Measurements from ENCODE around the gene NIN.
A peak's percentile ranks its signal among the peaks of the same experiment; 100 is the strongest.
"Not testable (repeated sequence)": the region's sequence is repeated elsewhere in the genome, so short reads cannot be mapped to it uniquely, and the experiment has no call there.

The NIN gene

DNA sequence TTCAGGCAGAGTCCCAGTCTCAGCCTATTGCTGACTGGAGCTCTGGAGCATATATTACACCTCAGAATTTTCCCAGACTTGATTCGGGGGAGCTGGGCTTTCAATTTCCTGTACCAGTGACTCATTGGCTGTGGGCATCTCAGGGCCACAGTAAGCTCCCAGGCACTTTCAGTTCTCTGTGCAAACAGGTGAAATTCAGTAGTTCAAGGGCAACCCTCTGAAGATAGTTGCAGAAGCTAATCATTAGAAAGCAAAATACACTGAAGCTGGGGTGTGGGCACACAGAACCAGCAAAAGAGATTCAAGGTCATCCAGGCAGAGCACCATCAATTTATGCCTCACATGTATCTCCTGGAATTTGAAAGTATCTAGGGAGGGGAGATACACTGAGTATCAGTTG lies 8.1 kb upstream of the NIN start:
- no peak for DNase-seq

- no peak for DNase-seq
Measured at GRCh38 chr14:50837850-50838470, 7.0 kb upstream of the NIN start.

DNA sequence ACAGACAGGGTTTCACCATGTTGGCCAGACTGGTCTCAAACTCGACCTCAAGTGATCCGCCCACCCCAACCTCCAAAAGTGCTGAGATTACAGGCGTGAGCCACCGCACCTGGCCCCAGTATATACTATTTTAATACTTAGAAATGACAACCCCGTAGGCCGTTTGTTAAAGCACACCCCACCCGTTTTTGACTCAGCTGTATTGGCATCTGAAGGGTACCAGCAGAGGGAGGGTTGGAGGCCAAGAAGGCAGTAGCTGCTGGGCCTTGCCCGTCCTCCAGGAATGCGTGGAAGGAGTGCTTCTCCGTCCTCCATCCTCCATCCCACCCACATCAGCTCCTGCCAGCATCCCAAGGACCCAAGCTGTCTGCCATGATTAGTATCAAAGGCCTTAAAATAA lies 6.3 kb upstream of the NIN start:
- DNase-seq: no peak

DNA sequence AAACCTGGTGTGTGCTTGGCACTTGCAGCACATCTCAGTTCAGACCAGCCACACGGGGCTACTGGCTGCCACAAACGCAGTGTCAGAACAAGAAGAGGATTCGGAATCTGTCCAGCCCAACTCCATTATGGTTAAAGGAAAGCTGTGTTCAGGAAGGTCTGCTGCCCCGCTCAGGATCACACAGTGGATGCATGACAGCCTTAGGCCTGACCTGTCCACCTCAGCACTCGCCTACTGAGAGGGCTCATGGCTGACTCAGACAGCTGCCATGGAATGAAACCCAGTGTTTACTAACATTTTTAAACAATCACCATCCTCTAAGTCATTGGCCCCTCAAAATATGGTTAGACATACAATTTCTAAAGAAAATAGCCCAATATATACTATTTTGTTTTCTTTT lies 5.6 kb upstream of the NIN start:
- no peak for DNase-seq

- DNase-seq: no peak
Measured at GRCh38 chr14:50835280-50835679, 4.3 kb upstream of the NIN start.

DNA sequence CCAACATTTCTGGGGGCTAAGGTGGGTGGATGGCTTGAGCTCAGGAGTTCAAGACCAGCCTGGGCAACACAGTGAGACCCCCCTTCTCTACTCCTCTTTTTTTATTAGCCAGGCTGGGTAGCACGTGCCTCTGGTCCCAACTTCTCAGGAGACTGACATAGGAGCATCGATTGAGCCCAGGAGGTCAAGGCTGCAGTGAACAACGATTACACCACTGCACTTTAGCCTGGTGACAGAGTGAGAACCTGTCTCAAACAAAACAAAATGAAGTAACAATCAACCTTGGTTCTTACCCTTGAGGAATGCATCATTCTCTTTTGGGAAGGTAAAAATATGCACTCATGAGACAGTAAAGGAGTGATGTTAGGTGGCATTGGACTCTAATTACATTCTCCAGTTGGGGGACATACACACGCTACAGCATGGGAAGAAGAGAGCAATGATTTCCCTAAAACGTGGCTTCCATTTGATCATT lies 3.9 kb upstream of the NIN start:
- DNase-seq: no peak

DNA sequence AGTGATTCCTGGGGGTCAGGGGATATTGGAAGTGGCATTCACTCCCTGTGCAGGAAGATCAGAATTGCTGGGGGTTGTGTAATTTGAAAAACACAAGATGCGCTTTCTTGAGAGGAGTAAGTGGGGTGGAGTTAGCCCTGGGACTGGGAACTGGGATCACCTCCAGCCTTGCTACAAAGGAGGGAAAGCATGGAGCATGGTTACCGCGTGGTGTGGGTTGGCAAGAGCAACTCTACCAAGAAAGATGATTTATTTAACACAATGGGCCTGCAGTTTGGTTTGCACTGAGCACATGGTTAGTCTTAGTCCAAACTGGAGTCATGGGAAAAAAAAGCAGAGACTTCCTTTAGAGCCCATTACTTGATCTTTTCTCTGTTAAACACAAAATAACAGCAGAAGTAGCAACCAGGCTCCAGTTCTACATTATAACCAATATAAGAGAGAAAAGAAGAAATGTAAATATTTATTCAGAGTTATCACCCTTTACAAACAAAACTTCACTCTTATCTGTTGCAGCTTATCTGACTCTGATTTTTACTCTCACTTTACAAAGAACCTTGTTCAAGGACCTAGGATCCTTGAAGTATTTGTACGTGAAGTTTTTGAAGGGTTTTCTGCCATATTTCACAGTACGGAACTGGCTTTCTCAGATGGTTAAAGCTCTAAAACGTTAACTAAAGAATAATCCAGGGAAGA lies 2.1 kb upstream of the NIN start:
- DNase-seq: no peak

- peak; percentile 59 for DNase-seq
Measured at GRCh38 chr14:50831726-50832168, 785 bp upstream of the NIN start.

DNA sequence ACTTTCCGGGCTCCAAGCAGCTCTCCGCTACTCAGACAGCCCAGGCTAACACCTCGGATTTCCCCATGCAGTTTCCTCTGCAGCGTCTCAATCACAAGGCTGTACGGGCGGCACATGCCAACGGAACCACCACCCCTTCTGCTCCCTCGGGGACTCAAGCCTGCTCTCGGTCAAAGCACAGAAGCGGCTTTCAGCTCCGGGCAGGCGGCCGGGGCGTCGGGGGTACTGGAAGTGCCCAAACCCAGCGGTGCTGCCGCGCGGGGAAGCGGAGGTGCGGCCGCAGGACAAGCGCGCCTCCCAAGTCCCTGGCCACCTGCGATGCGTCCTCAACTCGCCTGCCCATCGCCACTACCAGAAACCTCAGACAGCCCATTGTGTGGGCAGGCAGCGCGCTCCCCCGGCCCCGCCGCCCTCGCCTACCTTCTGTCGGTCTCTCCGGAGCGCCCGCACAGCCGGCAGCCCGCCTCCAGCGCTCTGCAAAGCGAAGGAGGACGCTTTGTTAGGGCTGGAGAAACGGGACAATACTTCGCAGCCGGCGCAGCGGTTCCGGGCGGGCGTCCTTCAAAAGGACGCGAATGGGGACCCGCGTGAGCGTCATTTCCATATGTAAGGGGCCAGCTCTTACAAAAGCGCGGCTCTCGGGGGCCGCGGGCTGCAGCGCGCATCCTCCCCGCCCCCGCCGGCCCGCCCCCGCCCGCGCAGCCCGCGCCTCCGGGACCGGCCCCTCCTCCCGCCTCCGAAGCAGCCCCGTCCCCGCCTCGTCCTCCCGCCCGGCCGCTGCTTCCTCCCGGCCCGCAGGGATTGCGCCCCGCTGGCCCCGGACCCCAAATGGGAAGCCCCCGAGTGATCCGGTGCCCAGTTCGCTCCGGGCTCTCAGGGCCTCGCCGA lies 674 bp downstream of the NIN start:
- DNase-seq: peak; percentile 62

GRCh38 chr14:50829489-50830043 lies 1.4 kb downstream of the NIN start:
- peak; percentile 49 for DNase-seq

DNA sequence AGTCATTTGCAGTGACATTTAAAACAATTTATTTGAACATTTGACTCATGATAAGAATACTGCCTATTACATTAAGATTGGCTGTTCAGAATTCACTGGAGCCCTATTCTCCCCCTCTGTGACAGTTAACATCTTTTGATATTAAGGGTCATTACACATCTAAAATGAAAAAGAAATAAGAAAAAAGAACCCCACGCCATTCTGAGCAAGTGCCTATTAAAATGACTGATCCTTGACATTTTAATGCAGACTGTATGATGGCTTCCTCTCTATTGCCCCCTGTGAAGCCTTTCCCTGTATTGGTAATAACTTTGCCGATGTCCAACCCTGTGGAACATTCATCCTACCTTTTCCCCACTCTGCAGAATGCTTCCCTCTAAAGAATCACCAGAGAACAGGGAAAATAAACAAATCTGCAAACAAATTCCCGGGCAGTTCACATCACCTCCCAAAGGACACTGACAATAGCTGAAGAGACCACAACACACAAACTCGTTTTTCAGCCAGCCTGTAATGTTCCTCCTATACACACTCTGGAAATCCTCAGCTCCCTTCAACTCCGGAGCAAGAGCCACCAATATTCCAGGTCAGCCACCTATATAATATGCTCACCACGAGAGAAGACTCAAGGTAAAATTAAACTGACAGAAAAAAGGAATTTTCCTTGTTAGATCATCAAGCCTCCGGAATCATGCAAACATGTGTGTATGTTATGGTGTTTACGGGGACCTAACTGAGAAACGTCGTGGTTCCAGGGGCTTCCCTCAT lies 2.1 kb downstream of the NIN start:
- no peak for DNase-seq

GRCh38 chr14:50826681-50827080 lies 4.3 kb downstream of the NIN start:
- DNase-seq: no peak

DNA sequence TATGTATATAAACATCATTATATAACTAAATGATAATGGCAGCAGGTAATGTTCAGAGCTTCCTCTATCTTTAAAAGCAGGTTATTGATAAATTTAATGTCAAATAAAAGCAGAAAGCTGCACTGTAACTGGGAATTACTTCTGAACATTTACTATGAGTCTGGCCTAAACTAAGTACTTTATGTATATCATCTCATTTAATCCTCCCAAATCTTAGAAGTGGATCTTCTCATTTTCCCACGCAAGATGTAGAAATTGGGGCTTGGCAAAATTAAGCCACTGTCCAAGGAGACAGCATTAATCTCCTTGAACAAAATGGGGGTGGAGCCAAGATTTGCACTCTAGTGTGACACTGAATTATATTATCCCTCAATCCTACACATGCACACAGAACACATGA lies 5.7 kb downstream of the NIN start:
- DNase-seq: no peak

DNA sequence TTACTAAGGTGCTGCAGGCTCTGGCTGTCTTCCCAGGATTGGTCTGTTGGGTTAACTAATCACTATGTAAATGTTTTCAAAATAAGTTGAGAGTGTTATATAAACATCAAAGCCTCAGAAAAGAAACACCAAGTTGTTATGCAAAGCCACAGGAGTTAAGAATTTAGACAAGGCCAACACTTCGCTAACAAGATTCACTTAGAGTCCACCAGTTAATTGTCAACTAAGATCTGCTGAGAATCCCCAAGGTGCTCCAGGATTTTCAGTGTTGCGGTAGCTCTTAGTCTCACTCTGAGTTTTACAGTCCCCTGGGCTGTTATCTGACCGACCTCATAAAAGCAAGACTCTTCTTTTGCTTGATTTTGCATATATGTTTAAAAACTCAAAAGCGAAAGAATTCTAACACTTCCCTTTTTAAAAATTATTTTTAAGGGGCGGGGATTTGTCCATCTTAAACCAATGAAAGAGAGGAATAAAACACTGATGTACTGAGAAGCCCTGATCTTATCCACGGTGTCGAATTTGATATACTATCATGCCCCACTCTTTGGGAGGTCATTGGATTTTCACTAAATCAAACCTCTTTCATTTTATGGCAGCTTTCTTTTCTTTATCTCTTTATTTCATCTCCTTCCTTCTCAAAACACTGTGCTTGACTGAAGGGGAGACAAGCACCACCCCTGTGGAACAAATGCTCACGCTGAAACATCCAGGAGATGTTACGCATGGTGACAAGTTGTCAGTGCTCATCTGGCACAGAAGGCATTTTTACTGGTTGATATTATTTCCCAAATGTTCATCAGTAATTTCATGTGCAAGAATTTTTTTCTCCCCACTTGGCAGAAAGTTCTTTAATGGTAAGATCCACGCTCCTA lies 7.0 kb downstream of the NIN start:
- no peak for DNase-seq

DNA sequence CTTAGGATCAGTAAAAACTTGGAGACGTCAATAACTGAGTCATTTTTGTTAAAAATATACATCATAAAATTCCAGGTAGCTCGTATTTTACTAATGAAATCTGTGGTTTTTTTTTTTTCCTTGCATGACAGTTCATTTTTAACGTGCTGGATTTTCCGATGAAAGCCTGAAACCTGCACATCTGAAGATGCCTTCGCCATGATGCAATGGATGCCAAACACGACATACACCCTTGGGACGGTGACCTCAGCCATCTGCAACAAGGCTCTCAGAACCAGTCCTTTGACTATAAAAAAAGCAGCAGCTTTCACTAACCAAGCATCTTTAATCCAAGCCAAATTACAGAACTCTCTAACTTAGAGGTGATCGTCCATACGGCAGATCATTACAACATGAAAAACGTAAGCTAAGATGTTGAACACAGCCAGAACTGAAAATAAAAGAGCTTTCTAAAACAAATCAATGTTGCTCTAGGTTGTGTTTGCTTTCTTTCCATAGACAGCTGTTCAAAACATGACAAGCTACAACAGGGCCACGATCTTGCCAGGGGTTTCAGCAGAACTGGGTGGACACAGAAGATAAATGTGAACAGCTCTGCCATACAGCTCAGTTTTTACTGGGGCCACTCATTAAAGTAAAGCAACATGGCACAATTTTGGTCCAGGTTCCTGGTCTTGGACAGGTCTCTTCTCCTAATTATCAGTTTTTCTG lies 7.8 kb downstream of the NIN start:
- no peak for DNase-seq

GRCh38 chr14:50822501-50823042 lies 8.4 kb downstream of the NIN start:
- no peak for DNase-seq

- no peak for DNase-seq
Measured at GRCh38 chr14:50821510-50822464, 9.2 kb downstream of the NIN start.

GRCh38 chr14:50820786-50821509 lies 10.0 kb downstream of the NIN start:
- no peak for DNase-seq

- DNase-seq: not testable (repeated sequence)
Measured at GRCh38 chr14:50819303-50819702, 11.7 kb downstream of the NIN start.

All from NCI-H526 treated with DMSO at 0.1 percent for 48 hours (cell line).